K562 (cell line): ENCODE data around the gene ATP8B2. TPM values are rescaled to one million over a fixed set of nuclear protein-coding genes. Genes with fewer than 3 reads are reported as not detected.

Experiments
- ARNT ChIP-seq, 2 experiments: fragments of 450-650 bp; IDR thresholded peaks; 2 replicates each; pipeline ENCODE4 v1.6.1; 2016; ENCODE audit warnings: mild to moderate bottlenecking in 1 of 2
- ATF7 ChIP-seq: fragments of 450-650 bp; IDR thresholded peaks from 2 replicates; pipeline ENCODE4 v1.7.1; 2014; ENCODE audit warnings: mild to moderate bottlenecking, moderate library complexity
- BRD9 ChIP-seq: fragments of 450-650 bp; IDR thresholded peaks from 2 replicates; pipeline ENCODE4 v1.6.1; 2018; ENCODE audit warnings: low read depth; ENCODE audit not compliant: partially characterized antibody
- CCNT2 ChIP-seq: IDR thresholded peaks from 2 replicates; pipeline ENCODE4 v1.6.1; 2011; ENCODE audit warnings: borderline replicate concordance, low read depth, mild to moderate bottlenecking, moderate library complexity, mixed read lengths, low read length; ENCODE audit not compliant: insufficient read length; ENCODE audit errors: extremely low read depth
- DPF2 ChIP-seq: fragments of 450-650 bp; IDR thresholded peaks from 2 replicates; pipeline ENCODE4 v1.6.1; 2016
- ETS1 ChIP-seq: conservative IDR thresholded peaks from 2 replicates; pipeline ENCODE4 v1.6.1; 2011; ENCODE audit warnings: low read depth, mild to moderate bottlenecking, low read length; ENCODE audit not compliant: control insufficient read depth
- JUN ChIP-seq, 2 experiments: sonication (generic) in 1 of 2; formaldehyde crosslinking in 1 of 2; IDR thresholded peaks; 2 replicates each; pipeline versions ENCODE4 v1.6.1 to v1.8.0; 2012 to 2022; ENCODE audit warnings: borderline replicate concordance in 2 of 2, mild to moderate bottlenecking in 2 of 2, improper control_type of control experiment in 1 of 2, low read depth in 1 of 2, low read length in 1 of 2, missing genetic modification reagents in 1 of 2
- MEIS2 ChIP-seq: fragments of 450-650 bp; IDR thresholded peaks from 2 replicates; pipeline ENCODE4 v1.6.1; 2014; ENCODE audit warnings: mild to moderate bottlenecking; ENCODE audit not compliant: partially characterized antibody
- MTA1 ChIP-seq: fragments of 450-650 bp; IDR thresholded peaks from 2 replicates; pipeline ENCODE4 v1.6.1; 2017; ENCODE audit warnings: borderline replicate concordance
- NR4A1 ChIP-seq, 2 experiments: fragments of 250-450 bp in 1 of 2; fragments of 450-650 bp in 1 of 2; sonication (Bioruptor Pico) in 1 of 2; IDR thresholded peaks; 2 replicates each; pipeline versions ENCODE4 v1.4.0 to v1.6.1; 2016 to 2020; ENCODE audit warnings: mild to moderate bottlenecking in 2 of 2, missing compliant biosample characterization in 1 of 2, missing genetic modification characterization in 1 of 2, moderate library complexity in 1 of 2
- PHB2 ChIP-seq: fragments of 450-650 bp; IDR thresholded peaks from 2 replicates; pipeline ENCODE4 v1.6.1; 2017; ENCODE audit warnings: low read depth
- POLR2AphosphoS2 ChIP-seq: IDR thresholded peaks from 2 replicates; pipeline ENCODE4 v1.6.1; 2012; ENCODE audit warnings: low read length, improper control_type of control experiment
- RHOXF2B ChIP-seq: fragments of 250-450 bp; sonication (Bioruptor Pico); conservative IDR thresholded peaks from 2 replicates; pipeline ENCODE4 v1.5.1; 2021
- TAF9B ChIP-seq: fragments of 450-650 bp; IDR thresholded peaks from 2 replicates; pipeline ENCODE4 v1.6.1; 2018; ENCODE audit warnings: mild to moderate bottlenecking; ENCODE audit not compliant: partially characterized antibody
- THRAP3 ChIP-seq: fragments of 450-650 bp; IDR thresholded peaks from 2 replicates; pipeline ENCODE4 v1.6.1; 2016; ENCODE audit warnings: mild to moderate bottlenecking, inconsistent platforms, borderline replicate concordance
- TRIM24 ChIP-seq, 2 experiments: fragments of 450-650 bp; IDR thresholded peaks; 2 replicates each; pipeline ENCODE4 v1.6.1; 2016
- XRCC5 ChIP-seq: fragments of 200-400 bp; formaldehyde crosslinking; IDR thresholded peaks from 2 replicates; pipeline ENCODE4 v1.6.1; 2017; ENCODE audit warnings: low read depth, mild to moderate bottlenecking, low read length
- ZBTB12 ChIP-seq: fragments of 250-450 bp; sonication (Bioruptor Pico); IDR thresholded peaks from 2 replicates; pipeline ENCODE4 v1.4.0; 2020
- ZFP91 ChIP-seq: sonication (generic); formaldehyde crosslinking; IDR thresholded peaks from 2 replicates; pipeline ENCODE4 v1.8.0; 2022; ENCODE audit warnings: mild to moderate bottlenecking, missing genetic modification reagents
- ZNF175 ChIP-seq: fragments of 200-800 bp; sonication (Bioruptor generic); IDR thresholded peaks from 2 replicates; pipeline ENCODE4 v1.6.1; 2016; ENCODE audit warnings: low read depth, mild to moderate bottlenecking, missing genetic modification characterization, missing compliant biosample characterization
- ZNF274 ChIP-seq: IDR thresholded peaks from 2 replicates; pipeline ENCODE4 v1.6.1; 2011; ENCODE audit warnings: low read depth, mild to moderate bottlenecking, low read length, moderate library complexity, borderline replicate concordance
- polyA plus RNA-seq, 8 experiments: library from polyadenylated mRNA; depleted of rRNA in 4 of 8; stranded (reverse) in 5 of 8; unstranded in 3 of 8; fragments of >200 nt; fragmentation: Nextera tagmentation in 2 of 8; fragmentation: Illumina TruSeq in 1 of 8; extraction: Ambion mirVana in 2 of 8; extraction: Trizol in 1 of 8; gene quantifications; 2 replicates each; pipeline versions ENCODE4 v1.2.1 to v1.2.3, GENCODE V29; 2011 to 2014; ENCODE audit warnings: inconsistent platforms in 1 of 8, missing spikeins in 1 of 8
- total RNA-seq, 7 experiments: library from RNA; depleted of rRNA in 6 of 7; stranded (reverse); fragments of >200 nt in 6 of 7; fragmentation: Illumina TruSeq in 2 of 7; extraction: Trizol in 2 of 7; gene quantifications; 2 replicates each; pipeline versions ENCODE4 v1.2.1 to v1.2.3, GENCODE V29; 2011 to 2021; ENCODE audit warnings: low replicate concordance in 1 of 7

ATP8B2 gene
- total and polyA plus RNA-seq, 9 of the 15 experiments (the other 6 are each of a cell fraction or from before 2014, with no cell fraction given), result 0.27 to 33.2 (median 18.4) TPM

- TF ChIP-seq TAF9B (peak; percentile 84), CCNT2 (peak; percentile 40), TRIM24 (IDR thresholded peaks at IDR 0.05) (peak in 1 of 2 experiments; percentile 70; a peak in 2 of 4 replicates), XRCC5 (peak; percentile 30; the same call in 1 of the 2 replicates), ZNF274 (no peak), ZNF175 (CRISPR knock-in tag) (no peak), ZBTB12 (CRISPR knock-in tag) (peak; percentile 44; the same call in 1 of the 2 replicates), MEIS2 (peak; percentile 34), JUN (IDR thresholded peaks at IDR 0.05; ENCODE audit: borderline replicate concordance, low read depth, low read length) (peak; percentile 76; the same call in 1 of the 2 replicates), JUN (CRISPR knock-in tag; IDR thresholded peaks at IDR 0.05; ENCODE audit: borderline replicate concordance) (no peak), PHB2 (no peak), ATF7 (peak; percentile 92), BRD9 (peak; percentile 66), ARNT (IDR thresholded peaks at IDR 0.05) (peak in 1 of 2 experiments; percentile 63; a peak in 1 of 4 replicates), ZFP91 (0 out of 2 replicates have a peak, but pooled peaks have one; percentile 57), RHOXF2B (no peak), THRAP3 (peak; percentile 78; the same call in 1 of the 2 replicates), DPF2 (peak; percentile 92), ETS1 (0 out of 2 replicates have a peak, but pooled peaks have one; percentile 44), MTA1 (no peak), POLR2AphosphoS2 (no peak), NR4A1 (CRISPR knock-in tag; IDR thresholded peaks at IDR 0.05) (no peak), NR4A1 (tag; IDR thresholded peaks at IDR 0.05) (0 out of 2 replicates have a peak, but pooled peaks have one; percentile 53)
Observed at GRCh38 chr1:154320882-154321608, 4.3 kb upstream of the ATP8B2 start, which contains the start of gene AQP10 (continued).
